ENCODE results near the gene MTF1. TPM values are rescaled to one million over a fixed set of nuclear protein-coding genes. Genes with fewer than 3 reads are reported as not detected.

MTF1 gene
- total RNA-seq, 2 donors from 2014 or later = 2.3 to 4.8 TPM

DNA sequence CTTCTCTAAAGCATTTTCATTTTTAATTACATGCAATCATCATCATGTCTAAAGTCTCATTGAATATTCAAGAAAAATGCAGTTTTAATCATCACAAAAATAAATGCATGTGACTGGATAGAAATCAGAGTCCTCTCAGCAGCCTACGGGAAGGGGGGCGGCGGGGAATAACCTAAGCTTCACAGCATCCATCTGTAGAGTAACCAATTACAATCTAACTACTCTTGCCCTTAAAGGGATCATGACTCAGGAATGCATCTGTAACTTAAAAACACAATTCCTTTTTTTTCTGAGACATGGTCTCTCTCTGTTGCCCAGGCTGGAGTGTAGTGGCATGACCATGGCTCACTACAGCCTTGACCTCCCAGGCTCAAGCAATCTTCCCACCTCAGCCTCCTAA is 22.6 kb downstream of the MTF1 start:
- TF ChIP-seq, protein P1, sequence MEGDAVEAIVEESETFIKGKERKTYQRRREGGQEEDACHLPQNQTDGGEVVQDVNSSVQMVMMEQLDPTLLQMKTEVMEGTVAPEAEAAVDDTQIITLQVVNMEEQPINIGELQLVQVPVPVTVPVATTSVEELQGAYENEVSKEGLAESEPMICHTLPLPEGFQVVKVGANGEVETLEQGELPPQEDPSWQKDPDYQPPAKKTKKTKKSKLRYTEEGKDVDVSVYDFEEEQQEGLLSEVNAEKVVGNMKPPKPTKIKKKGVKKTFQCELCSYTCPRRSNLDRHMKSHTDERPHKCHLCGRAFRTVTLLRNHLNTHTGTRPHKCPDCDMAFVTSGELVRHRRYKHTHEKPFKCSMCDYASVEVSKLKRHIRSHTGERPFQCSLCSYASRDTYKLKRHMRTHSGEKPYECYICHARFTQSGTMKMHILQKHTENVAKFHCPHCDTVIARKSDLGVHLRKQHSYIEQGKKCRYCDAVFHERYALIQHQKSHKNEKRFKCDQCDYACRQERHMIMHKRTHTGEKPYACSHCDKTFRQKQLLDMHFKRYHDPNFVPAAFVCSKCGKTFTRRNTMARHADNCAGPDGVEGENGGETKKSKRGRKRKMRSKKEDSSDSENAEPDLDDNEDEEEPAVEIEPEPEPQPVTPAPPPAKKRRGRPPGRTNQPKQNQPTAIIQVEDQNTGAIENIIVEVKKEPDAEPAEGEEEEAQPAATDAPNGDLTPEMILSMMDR (IDR thresholded peaks at IDR 0.05) = no peak
- Histone ChIP-seq H3K4me1 (no peaks in the 10 kb centered on the region), H3K4me3 (no peak overlapping the region), H3K27ac (no peak overlapping the region), H3K27me3 (no peaks in the 10 kb centered on the region), H3K9me3 (no peaks in the 10 kb centered on the region), H3K36me3 (peaks cover 82% of the 10 kb centered on the region)
- DNase-seq (ENCODE audit: low spot score) = no peak

DNA sequence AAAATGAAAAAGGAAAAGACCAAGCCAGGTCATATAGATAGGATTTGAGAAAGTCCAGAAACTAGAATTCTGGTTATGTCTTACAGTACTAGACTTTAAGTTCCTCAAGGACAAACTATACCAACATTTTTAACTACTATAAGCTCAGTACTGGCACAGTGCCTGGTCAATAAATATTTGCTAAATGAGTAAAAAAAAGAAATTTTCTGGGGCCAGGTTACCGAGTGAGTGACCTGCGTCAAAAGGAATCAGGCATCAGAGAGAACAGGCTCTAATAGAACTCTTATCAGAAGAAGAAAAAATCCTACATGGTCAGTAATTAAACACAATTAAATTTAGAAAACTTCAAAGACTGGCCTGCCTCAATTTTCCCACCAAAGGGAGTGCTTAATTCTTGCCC is 27.6 kb downstream of the MTF1 start:
- H3K9me3 ChIP-seq = no peaks in the 10 kb centered on the region
- TF ChIP-seq, protein P1 (IDR thresholded peaks at IDR 0.05) = no peak
- no peaks in the 10 kb centered on the region for H3K27me3 ChIP-seq
- DNase-seq (ENCODE audit: low spot score) = no peak
- no peaks in the 10 kb centered on the region for H3K4me1 ChIP-seq
- no peak overlapping the region for H3K4me3 ChIP-seq
- H3K27ac ChIP-seq = no peak overlapping the region
- peaks cover 63% of the 10 kb centered on the region for H3K36me3 ChIP-seq

DNA sequence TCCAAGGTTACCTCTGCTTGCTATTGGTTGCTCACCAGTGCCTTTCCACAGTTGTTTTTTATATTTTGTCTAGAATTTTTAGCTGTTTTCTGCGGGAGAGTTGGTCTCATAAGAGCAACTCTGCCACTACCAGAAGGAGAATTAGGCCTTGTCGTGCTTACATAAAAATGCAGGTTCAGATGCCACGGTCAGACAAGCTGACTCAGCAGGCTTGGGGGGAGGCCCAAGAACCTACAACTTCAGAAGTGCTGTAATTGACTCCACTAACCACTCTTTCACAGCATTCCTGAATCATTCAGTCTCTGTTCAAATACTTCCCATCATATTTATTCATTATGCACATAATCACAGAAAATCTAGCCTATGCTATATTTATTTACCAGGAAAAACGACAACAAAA is 28.3 kb downstream of the MTF1 start:
- H3K27ac ChIP-seq = no peak overlapping the region
- no peak overlapping the region for H3K4me3 ChIP-seq
- DNase-seq (ENCODE audit: low spot score) = no peak
- TF ChIP-seq, protein P1 (IDR thresholded peaks at IDR 0.05) = no peak
- H3K4me1 ChIP-seq = no peaks in the 10 kb centered on the region
- H3K36me3 ChIP-seq = peaks cover 56% of the 10 kb centered on the region
- H3K9me3 ChIP-seq = no peaks in the 10 kb centered on the region
- H3K27me3 ChIP-seq = no peaks in the 10 kb centered on the region

DNA sequence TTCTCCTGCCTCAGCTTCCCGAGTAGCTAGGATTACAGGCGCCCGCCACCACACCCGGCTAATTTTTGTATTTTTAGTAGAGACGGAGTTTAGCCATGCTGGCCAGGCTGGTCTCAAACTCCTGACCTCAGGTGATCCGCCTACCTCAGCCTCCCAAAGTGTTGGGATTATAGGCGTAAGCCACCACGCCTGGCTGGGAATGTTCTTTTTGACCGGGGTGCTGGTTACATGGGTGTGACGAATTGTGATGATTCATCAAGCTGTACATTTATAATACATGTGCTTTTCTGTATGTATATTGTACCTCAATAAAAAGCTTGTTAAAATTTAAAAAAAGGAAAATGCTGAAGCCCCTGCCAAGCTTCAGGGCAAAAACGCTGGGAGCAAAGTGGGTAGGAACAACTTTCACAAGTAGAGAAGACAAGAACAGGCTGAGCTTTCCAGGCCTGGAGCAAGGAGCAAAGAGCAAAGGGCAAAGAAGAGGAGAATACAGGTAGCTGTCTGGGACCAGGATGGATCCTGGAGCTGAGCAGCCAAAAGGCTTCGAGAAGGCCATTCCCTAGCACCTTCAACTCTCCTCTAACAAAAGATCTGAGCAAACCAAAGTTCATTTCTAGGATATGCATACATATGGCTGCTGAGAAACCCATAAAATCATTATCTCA is 30.9 kb downstream of the MTF1 start:
- no peak for DNase-seq (ENCODE audit: low spot score)
- TF ChIP-seq, protein P1 (IDR thresholded peaks at IDR 0.05) = no peak
- Histone ChIP-seq H3K4me3 (no peak overlapping the region), H3K27me3 (no peaks in the 10 kb centered on the region), H3K27ac (no peak overlapping the region), H3K9me3 (no peaks in the 10 kb centered on the region), H3K36me3 (peaks cover 31% of the 10 kb centered on the region), H3K4me1 (no peaks in the 10 kb centered on the region)

DNA sequence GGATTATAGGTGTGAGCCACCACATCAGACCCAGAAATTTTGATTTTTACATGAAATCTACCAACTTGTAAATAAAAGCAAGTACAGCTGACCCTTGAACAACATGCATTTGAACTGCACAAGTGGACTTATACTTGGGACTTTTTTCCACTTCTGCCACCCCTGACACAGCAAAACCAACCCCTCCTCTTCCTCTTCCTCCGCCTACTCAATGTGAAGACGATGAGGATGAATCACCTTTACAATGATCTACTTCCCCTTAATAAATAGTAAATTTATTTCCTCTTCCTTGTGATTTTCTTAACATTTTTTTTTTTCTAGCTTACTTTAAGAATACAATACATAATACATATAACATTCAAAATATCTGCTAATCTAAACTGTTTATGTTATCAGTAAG is 33.9 kb downstream of the MTF1 start:
- H3K36me3 ChIP-seq = peaks cover 31% of the 10 kb centered on the region
- TF ChIP-seq, protein P1 (IDR thresholded peaks at IDR 0.05) = no peak
- H3K27ac ChIP-seq = no peak overlapping the region
- no peaks in the 10 kb centered on the region for H3K9me3 ChIP-seq
- no peaks in the 10 kb centered on the region for H3K4me1 ChIP-seq
- H3K4me3 ChIP-seq = no peak overlapping the region
- H3K27me3 ChIP-seq = no peaks in the 10 kb centered on the region
- no peak for DNase-seq (ENCODE audit: low spot score)

DNA sequence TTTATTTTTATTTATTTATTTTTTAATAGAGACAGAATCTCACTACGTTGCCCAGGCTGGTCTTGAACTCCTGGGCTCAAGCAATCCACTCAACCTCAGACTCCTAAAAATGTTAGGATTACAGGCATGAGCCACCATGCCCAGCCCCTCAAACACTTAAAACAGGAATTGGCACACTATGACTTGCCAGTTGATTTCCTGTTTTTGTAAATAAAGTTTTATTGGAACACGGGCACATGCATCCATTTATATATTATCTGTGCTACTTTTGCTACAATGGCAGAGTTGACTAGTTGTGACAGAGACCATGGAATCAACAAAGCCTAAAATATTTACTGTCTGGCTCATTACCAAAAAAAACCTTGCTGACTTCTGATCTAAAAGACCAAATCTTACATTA is 35.4 kb downstream of the MTF1 start:
- H3K27ac ChIP-seq = no peak overlapping the region
- H3K36me3 ChIP-seq = peaks cover 41% of the 10 kb centered on the region
- H3K4me3 ChIP-seq = no peak overlapping the region
- DNase-seq (ENCODE audit: low spot score) = no peak
- H3K27me3 ChIP-seq = no peaks in the 10 kb centered on the region
- H3K9me3 ChIP-seq = no peaks in the 10 kb centered on the region
- H3K4me1 ChIP-seq = no peaks in the 10 kb centered on the region
- TF ChIP-seq, protein P1 (IDR thresholded peaks at IDR 0.05) = no peak

Measured in right atrium auricular region (tissue), 2 donors.